Spleen (tissue), 7 donors: Measurements from ENCODE around the gene POU2AF1.

Experiments used
- POLR2A ChIP-seq, 3 donors: fragments of 450-650 bp; IDR thresholded peaks; one replicate each; pipeline ENCODE4 v1.5.1; 2017; ENCODE audit warnings: antibody characterized with exemption in 3 of 3, mild to moderate bottlenecking in 1 of 3
- TF ChIP-seq, protein P1 (sequence below), 11 experiments: fragments of 200-600 bp in 7 of 11; fragments of 450-650 bp in 4 of 11; sonication (generic) in 4 of 11; IDR thresholded peaks in 8 of 11; conservative IDR thresholded peaks in 3 of 11; 1 replicate in 7 of 11; 2 replicates in 4 of 11; pipeline versions ENCODE4 v1.4.0 to v1.8.0; 2016 to 2021; ENCODE audit warnings: antibody characterized with exemption in 11 of 11, inconsistent platforms in 4 of 11, mild to moderate bottlenecking in 1 of 11
- donor health status: DM: no; HTN: no; CAD: no; lungs with moderate emphysema.
- donor health status: DM: no; HTN: no; CAD: no.
- donor health status: DM: no; HTN: no; CAD: no.

DNA sequence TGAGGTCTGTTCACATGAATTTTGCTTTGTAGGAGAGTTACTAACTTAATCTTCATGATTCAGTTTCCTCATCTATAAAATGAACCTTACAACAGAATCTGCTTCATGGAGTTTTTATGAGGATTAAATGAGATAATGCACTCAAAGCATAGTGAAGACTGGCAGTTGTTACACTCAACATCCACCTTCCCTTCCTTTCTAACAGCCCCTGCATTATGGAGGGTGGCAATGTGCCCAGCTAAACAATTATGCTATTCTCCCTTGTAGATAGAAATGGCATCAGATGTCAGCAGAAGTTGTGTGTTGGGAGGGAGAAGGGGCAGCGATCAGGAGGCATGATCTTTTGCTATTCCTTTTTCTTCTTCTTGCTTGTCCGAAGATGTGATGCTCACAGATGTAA lies 6.5 kb downstream of the POU2AF1 start:
- TF ChIP-seq, protein P1, sequence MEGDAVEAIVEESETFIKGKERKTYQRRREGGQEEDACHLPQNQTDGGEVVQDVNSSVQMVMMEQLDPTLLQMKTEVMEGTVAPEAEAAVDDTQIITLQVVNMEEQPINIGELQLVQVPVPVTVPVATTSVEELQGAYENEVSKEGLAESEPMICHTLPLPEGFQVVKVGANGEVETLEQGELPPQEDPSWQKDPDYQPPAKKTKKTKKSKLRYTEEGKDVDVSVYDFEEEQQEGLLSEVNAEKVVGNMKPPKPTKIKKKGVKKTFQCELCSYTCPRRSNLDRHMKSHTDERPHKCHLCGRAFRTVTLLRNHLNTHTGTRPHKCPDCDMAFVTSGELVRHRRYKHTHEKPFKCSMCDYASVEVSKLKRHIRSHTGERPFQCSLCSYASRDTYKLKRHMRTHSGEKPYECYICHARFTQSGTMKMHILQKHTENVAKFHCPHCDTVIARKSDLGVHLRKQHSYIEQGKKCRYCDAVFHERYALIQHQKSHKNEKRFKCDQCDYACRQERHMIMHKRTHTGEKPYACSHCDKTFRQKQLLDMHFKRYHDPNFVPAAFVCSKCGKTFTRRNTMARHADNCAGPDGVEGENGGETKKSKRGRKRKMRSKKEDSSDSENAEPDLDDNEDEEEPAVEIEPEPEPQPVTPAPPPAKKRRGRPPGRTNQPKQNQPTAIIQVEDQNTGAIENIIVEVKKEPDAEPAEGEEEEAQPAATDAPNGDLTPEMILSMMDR (IDR thresholded peaks at IDR 0.05 in 8 of 11, conservative IDR thresholded peaks at IDR 0.05 in 3 of 11): no peak
- no peak for TF ChIP-seq POLR2A (IDR thresholded peaks at IDR 0.05)
